SK-N-SH treated with all-trans-retinoic acid at 6 μM for 48 hours (cell line): ENCODE measurements around the gene SNX5.

ENCODE experiments used
- ATAC-seq: fragments of 200-7000 bp; cut with Tn5 transposase; 3 replicates; pipeline ENCODE4 v1.9.1; 2020; ENCODE audit warnings: mild to moderate bottlenecking, moderate library complexity
- ARNTL ChIP-seq: fragments of 450-650 bp; formaldehyde crosslinking; IDR thresholded peaks from 2 replicates; pipeline ENCODE4 v1.5.0; 2020; ENCODE audit warnings: low read depth, mild to moderate bottlenecking, moderate library complexity, borderline replicate concordance
- BACH2 ChIP-seq: fragments of 250-450 bp; sonication (Bioruptor Pico); IDR thresholded peaks from 2 replicates; pipeline ENCODE4 v1.9.0; 2021; ENCODE audit warnings: mild to moderate bottlenecking, borderline replicate concordance
- CREB5 ChIP-seq: fragments of 250-450 bp; sonication (Bioruptor Pico); IDR thresholded peaks from 2 replicates; pipeline ENCODE4 v1.5.1; 2020; ENCODE audit warnings: low read depth, mild to moderate bottlenecking, moderate library complexity
- CSRNP3 ChIP-seq: fragments of 250-450 bp; sonication (Bioruptor Pico); IDR thresholded peaks from 2 replicates; pipeline ENCODE4 v1.5.1; 2021; ENCODE audit warnings: mild to moderate bottlenecking, moderate library complexity
- ESRRG ChIP-seq: fragments of 250-450 bp; sonication (Bioruptor Pico); IDR thresholded peaks from 2 replicates; pipeline ENCODE4 v1.6.1; 2021; ENCODE audit warnings: mild to moderate bottlenecking
- ISL1 ChIP-seq: fragments of 250-450 bp; sonication (Bioruptor Pico); IDR thresholded peaks from 2 replicates; pipeline ENCODE4 v2.1.2; 2022; ENCODE audit warnings: mild to moderate bottlenecking, moderate library complexity
- PATZ1 ChIP-seq: fragments of 250-450 bp; sonication (Bioruptor Pico); IDR thresholded peaks from 2 replicates; pipeline ENCODE4 v1.8.0; 2020; ENCODE audit warnings: mild to moderate bottlenecking, moderate library complexity, borderline replicate concordance
- PPARA ChIP-seq: fragments of 250-450 bp; sonication (Bioruptor Pico); IDR thresholded peaks from 2 replicates; pipeline ENCODE4 v1.5.0; 2020; ENCODE audit warnings: mild to moderate bottlenecking, borderline replicate concordance
- SNAI2 ChIP-seq: fragments of 250-450 bp; sonication (Bioruptor Pico); IDR thresholded peaks from 2 replicates; pipeline ENCODE4 v1.5.0; 2020; ENCODE audit warnings: mild to moderate bottlenecking, moderate library complexity
- TCF4 ChIP-seq: fragments of 250-450 bp; sonication (Bioruptor Pico); IDR thresholded peaks from 2 replicates; pipeline ENCODE4 v1.8.0; 2021; ENCODE audit warnings: mild to moderate bottlenecking, moderate library complexity, borderline replicate concordance
- TOX ChIP-seq: fragments of 250-450 bp; sonication (Bioruptor Pico); IDR thresholded peaks from 2 replicates; pipeline ENCODE4 v1.8.0; 2021; ENCODE audit warnings: mild to moderate bottlenecking, moderate library complexity, borderline replicate concordance
- TSHZ2 ChIP-seq: fragments of 250-450 bp; sonication (Bioruptor Pico); IDR thresholded peaks from 2 replicates; pipeline ENCODE4 v1.5.0; 2020; ENCODE audit warnings: mild to moderate bottlenecking, moderate library complexity
- ZFP3 ChIP-seq: fragments of 250-450 bp; sonication (Bioruptor Pico); IDR thresholded peaks from 2 replicates; pipeline ENCODE4 v1.5.0; 2020; ENCODE audit warnings: mild to moderate bottlenecking, moderate library complexity
- ZFP30 ChIP-seq: fragments of 450-650 bp; formaldehyde crosslinking; IDR thresholded peaks from 2 replicates; pipeline ENCODE4 v1.5.0; 2022; ENCODE audit warnings: mild to moderate bottlenecking, moderate library complexity
- ZNF565 ChIP-seq: fragments of 450-650 bp; formaldehyde crosslinking; conservative IDR thresholded peaks from 2 replicates; pipeline ENCODE4 v1.5.0; 2020; ENCODE audit warnings: low read depth, mild to moderate bottlenecking, moderate library complexity
- ZNF70 ChIP-seq: fragments of 450-650 bp; formaldehyde crosslinking; IDR thresholded peaks from 2 replicates; pipeline ENCODE4 v1.5.0; 2020; ENCODE audit warnings: mild to moderate bottlenecking, moderate library complexity

The SNX5 gene

GRCh38 chr20:17971300-17972013 is 2.9 kb upstream of the SNX5 start:
- no peak for ATAC-seq
- TF ChIP-seq CSRNP3 (CRISPR knock-in tag) (no peak), ARNTL (CRISPR knock-in tag) (no peak), ZNF565 (no peak), CREB5 (no peak), TOX (no peak), BACH2 (CRISPR knock-in tag) (no peak), TCF4 (CRISPR knock-in tag) (no peak), ZNF70 (CRISPR knock-in tag) (no peak), ZFP3 (no peak)

- no peak for TF ChIP-seq ESRRG (CRISPR knock-in tag)
- TF ChIP-seq ZFP30 (CRISPR knock-in tag) = no peak
- no peak for TF ChIP-seq TOX
- no peak for TF ChIP-seq PATZ1 (CRISPR knock-in tag)
- TF ChIP-seq PPARA (CRISPR knock-in tag) = no peak
- no peak for TF ChIP-seq TSHZ2
- no peak for TF ChIP-seq CSRNP3 (CRISPR knock-in tag)
Observed at GRCh38 chr20:17969884-17970409, 1.4 kb upstream of the SNX5 start.

GRCh38 chr20:17969278-17969883 is 787 bp upstream of the SNX5 start:
- TF ChIP-seq SNAI2 (CRISPR knock-in tag) (no peak), ISL1 (CRISPR knock-in tag) (no peak), TSHZ2 (no peak)
- TF ChIP-seq, all 23 proteins: peak for 0
- ATAC-seq = peak; percentile 24

More at GRCh38 chr20:17969884-17970409, 1.4 kb upstream of the SNX5 start:
- no peak for ATAC-seq
